Thymus (tissue), 11 donors: Measurements from ENCODE around the gene TNFSF12. TPM values are rescaled to one million over a fixed set of nuclear protein-coding genes. Genes with fewer than 3 reads are reported as not detected.
"Not testable (repeated sequence)": the region's sequence is repeated elsewhere in the genome, so short reads cannot be mapped to it uniquely, and the experiment has no call there.

Experiments
- DNase-seq, 9 donors: peaks; one replicate each; pipeline ENCODE4 v3.0.0-alpha.2; 2013; ENCODE audit warnings: low spot score in 9 of 9, low read depth in 6 of 9, missing footprints in 1 of 9
- H3K27ac ChIP-seq, 2 donors: one replicate each; pipeline ENCODE4 v1.5.1; 2013; ENCODE audit warnings: control low read depth in 1 of 2, low read depth in 1 of 2, low read length in 1 of 2, mild to moderate bottlenecking in 1 of 2, moderate library complexity in 1 of 2
- H3K27me3 ChIP-seq, 2 donors: one replicate each; pipeline ENCODE4 v1.5.1; 2013; ENCODE audit warnings: low read length in 1 of 2; ENCODE audit not compliant: control insufficient read depth in 2 of 2, insufficient read depth in 1 of 2
- H3K36me3 ChIP-seq, 2 donors: one replicate each; pipeline ENCODE4 v1.5.1; 2013; ENCODE audit warnings: low read length in 1 of 2, mild to moderate bottlenecking in 1 of 2, moderate library complexity in 1 of 2; ENCODE audit not compliant: control insufficient read depth in 2 of 2, insufficient read depth in 2 of 2
- H3K4me1 ChIP-seq, 2 donors: one replicate each; pipeline ENCODE4 v1.5.1; 2013; ENCODE audit warnings: low read length in 2 of 2; ENCODE audit not compliant: control insufficient read depth in 2 of 2, insufficient read depth in 2 of 2
- H3K4me3 ChIP-seq, 2 donors: one replicate each; pipeline ENCODE4 v1.5.1; 2013; ENCODE audit warnings: low read length in 2 of 2, control low read depth in 1 of 2, mild to moderate bottlenecking in 1 of 2
- H3K9me3 ChIP-seq, 2 donors: one replicate each; pipeline ENCODE4 v1.5.1; 2013; ENCODE audit warnings: low read length in 1 of 2, mild to moderate bottlenecking in 1 of 2; ENCODE audit not compliant: control insufficient read depth in 2 of 2, insufficient read depth in 1 of 2
- WGBS: extraction: QIAGEN DNeasy Blood & Tissue Kit; methylation state at CpG from one replicate; pipeline ENCODE4 v1.1.7; 2013; 5-methylcytosine and 5-hydroxymethylcytosine counted together
- polyA plus RNA-seq: library from polyadenylated mRNA; stranded (reverse); fragments of 200-250 nt; gene quantifications from one replicate; pipeline ENCODE4 v1.2.3, GENCODE V29; 2013
- total RNA-seq: library from RNA; stranded (reverse); fragments of 120-200 nt; gene quantifications from one replicate; pipeline ENCODE4 v1.2.4, GENCODE V29; 2013
- donor health status: healthy.

TNFSF12 gene
- total and polyA plus RNA-seq, 2 donors: 4.2 to 21.3 TPM

DNA sequence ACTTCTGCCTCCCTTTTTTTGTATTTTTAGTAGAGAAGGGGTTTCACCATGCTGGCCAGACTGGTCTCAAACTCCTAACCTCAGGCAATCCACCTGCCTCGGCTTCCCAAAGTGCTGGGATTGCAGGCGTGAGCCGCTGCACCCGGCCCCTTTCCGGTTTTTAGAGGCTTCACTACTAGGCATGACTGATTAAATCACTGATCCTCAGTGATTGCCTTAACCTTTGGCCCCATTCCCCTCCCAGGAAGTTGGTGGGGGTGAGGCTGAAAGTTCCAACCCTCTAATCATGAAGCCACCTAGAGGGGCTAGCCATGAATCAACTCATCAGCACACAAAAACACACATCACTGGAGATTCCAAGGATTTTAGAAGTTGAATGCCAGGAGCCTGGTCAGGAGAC, 48.7 kb downstream of the TNFSF12 start:
- not testable (repeated sequence) for H3K27me3 ChIP-seq, H3K4me3 ChIP-seq, H3K4me1 ChIP-seq, H3K27ac ChIP-seq, H3K9me3 ChIP-seq, DNase-seq
- 98% methylated on average over 5 of the region's 5 CpGs for WGBS
- H3K36me3 ChIP-seq: peaks cover 84 to 85% of the 10 kb centered on the region in 2 donors

DNA sequence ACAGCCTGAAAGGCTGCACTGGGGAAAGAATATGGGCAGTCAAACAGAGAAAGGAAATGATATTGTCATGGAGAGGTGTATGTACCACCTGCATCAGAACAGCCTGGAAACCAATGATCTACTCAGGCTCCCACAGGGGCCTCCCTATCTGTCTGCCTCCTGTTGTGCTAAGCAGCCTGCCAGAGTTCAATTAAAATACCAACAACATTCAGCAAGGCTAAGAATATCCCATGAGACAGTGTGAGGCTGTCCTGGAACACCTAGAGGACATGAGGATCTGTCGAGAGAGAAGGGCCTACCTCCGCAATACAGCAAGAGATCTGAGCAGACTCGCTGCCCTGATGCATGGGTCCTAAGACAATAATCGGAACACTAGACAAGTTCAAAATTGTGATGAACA, 57.4 kb downstream of the TNFSF12 start:
- no peak overlapping the region for H3K4me3 ChIP-seq
- H3K27ac ChIP-seq: no peak overlapping the region
- no peaks in the 10 kb centered on the region for H3K27me3 ChIP-seq
- H3K9me3 ChIP-seq: no peaks in the 10 kb centered on the region
- DNase-seq: no peak
- WGBS: 100% methylated on average over 4 of the region's 4 CpGs
- no peaks in the 10 kb centered on the region for H3K4me1 ChIP-seq
- H3K36me3 ChIP-seq: peaks cover 47 to 60% of the 10 kb centered on the region in 2 donors

Other genes with a start within 250 kb of the TNFSF12 start
Only the 30 nearest of the 32 such genes appear.
- 12.3 TPM for gene NEURL4, start 219.7 kb upstream of the TNFSF12 start, total RNA-seq
- gene NEURL4, start 219.7 kb upstream of the TNFSF12 start, polyA plus RNA-seq: 39.6 TPM
- 167 TPM for gene ACAP1, start 212.5 kb upstream of the TNFSF12 start, total RNA-seq
- gene ACAP1, start 212.5 kb upstream of the TNFSF12 start, polyA plus RNA-seq: 364 TPM
- 3.0 TPM for gene KCTD11, start 196.9 kb upstream of the TNFSF12 start, total RNA-seq
- 9.9 TPM for gene KCTD11, start 196.9 kb upstream of the TNFSF12 start, polyA plus RNA-seq
- gene TMEM95, start 193.9 kb upstream of the TNFSF12 start, total RNA-seq: not detected
- 0.05 TPM for gene TMEM95, start 193.9 kb upstream of the TNFSF12 start, polyA plus RNA-seq
- 1.8 TPM for gene TNK1, start 168.0 kb upstream of the TNFSF12 start, total RNA-seq
- 7.2 TPM for gene TNK1, start 168.0 kb upstream of the TNFSF12 start, polyA plus RNA-seq
- 9.3 TPM for gene PLSCR3, start 154.5 kb upstream of the TNFSF12 start, total RNA-seq
- 32.7 TPM for gene PLSCR3, start 154.5 kb upstream of the TNFSF12 start, polyA plus RNA-seq
- gene TMEM256, start 145.0 kb upstream of the TNFSF12 start, total RNA-seq: 109 TPM
- 152 TPM for gene TMEM256, start 145.0 kb upstream of the TNFSF12 start, polyA plus RNA-seq
- 0.38 TPM for gene NLGN2, start 141.2 kb upstream of the TNFSF12 start, total RNA-seq
- gene NLGN2, start 141.2 kb upstream of the TNFSF12 start, polyA plus RNA-seq: 5.6 TPM
- gene SPEM1, start 128.7 kb upstream of the TNFSF12 start, total RNA-seq: not detected
- gene SPEM1, start 128.7 kb upstream of the TNFSF12 start, polyA plus RNA-seq: not detected
- not detected for gene SPEM2, start 123.4 kb upstream of the TNFSF12 start, total RNA-seq
- 0.02 TPM for gene SPEM2, start 123.4 kb upstream of the TNFSF12 start, polyA plus RNA-seq
- gene SPEM3, start 120.2 kb upstream of the TNFSF12 start, total RNA-seq: not detected
- not detected for gene SPEM3, start 120.2 kb upstream of the TNFSF12 start, polyA plus RNA-seq
- 6.8 TPM for gene TMEM102, start 113.6 kb upstream of the TNFSF12 start, total RNA-seq
- 5.1 TPM for gene TMEM102, start 113.6 kb upstream of the TNFSF12 start, polyA plus RNA-seq
- 5.8 TPM for gene FGF11, start 109.5 kb upstream of the TNFSF12 start, total RNA-seq
- 5.5 TPM for gene FGF11, start 109.5 kb upstream of the TNFSF12 start, polyA plus RNA-seq
- 12.9 TPM for gene CHRNB1, start 104.0 kb upstream of the TNFSF12 start, total RNA-seq
- 18.5 TPM for gene CHRNB1, start 104.0 kb upstream of the TNFSF12 start, polyA plus RNA-seq
- 10.9 TPM for gene ZBTB4, start 69.4 kb upstream of the TNFSF12 start, total RNA-seq
- 29.5 TPM for gene ZBTB4, start 69.4 kb upstream of the TNFSF12 start, polyA plus RNA-seq
- gene SLC35G6, start 67.6 kb upstream of the TNFSF12 start, total RNA-seq: not detected
- gene SLC35G6, start 67.6 kb upstream of the TNFSF12 start, polyA plus RNA-seq: 0.09 TPM
- 23.5 TPM for gene POLR2A, start 64.7 kb upstream of the TNFSF12 start, total RNA-seq
- gene POLR2A, start 64.7 kb upstream of the TNFSF12 start, polyA plus RNA-seq: 33.5 TPM
- 6.4 TPM for gene TNFSF13, start 9.7 kb downstream of the TNFSF12 start, total RNA-seq
- gene TNFSF13, start 9.7 kb downstream of the TNFSF12 start, polyA plus RNA-seq: 19.6 TPM
- 54.2 TPM for gene SENP3, start 12.9 kb downstream of the TNFSF12 start, total RNA-seq
- 44.7 TPM for gene SENP3, start 12.9 kb downstream of the TNFSF12 start, polyA plus RNA-seq
- gene CD68, start 30.6 kb downstream of the TNFSF12 start, total RNA-seq: 47.0 TPM
- 124 TPM for gene CD68, start 30.6 kb downstream of the TNFSF12 start, polyA plus RNA-seq
- 57.8 TPM for gene MPDU1, start 34.8 kb downstream of the TNFSF12 start, total RNA-seq
- 48.0 TPM for gene MPDU1, start 34.8 kb downstream of the TNFSF12 start, polyA plus RNA-seq
- 0.94 TPM for gene SOX15, start 41.0 kb downstream of the TNFSF12 start, total RNA-seq
- 5.2 TPM for gene SOX15, start 41.0 kb downstream of the TNFSF12 start, polyA plus RNA-seq
- gene FXR2, start 65.8 kb downstream of the TNFSF12 start, total RNA-seq: 33.3 TPM
- 36.6 TPM for gene FXR2, start 65.8 kb downstream of the TNFSF12 start, polyA plus RNA-seq
- gene SAT2, start 78.8 kb downstream of the TNFSF12 start, total RNA-seq: 31.9 TPM
- gene SAT2, start 78.8 kb downstream of the TNFSF12 start, polyA plus RNA-seq: 163 TPM
- 0.09 TPM for gene SHBG, start 81.1 kb downstream of the TNFSF12 start, total RNA-seq
- gene SHBG, start 81.1 kb downstream of the TNFSF12 start, polyA plus RNA-seq: 0.62 TPM
- 0.05 TPM for gene ATP1B2, start 101.9 kb downstream of the TNFSF12 start, total RNA-seq
- gene ATP1B2, start 101.9 kb downstream of the TNFSF12 start, polyA plus RNA-seq: 1.3 TPM
- gene TP53, start 138.4 kb downstream of the TNFSF12 start, total RNA-seq: 34.3 TPM
- 31.9 TPM for gene TP53, start 138.4 kb downstream of the TNFSF12 start, polyA plus RNA-seq
- gene WRAP53, start 139.4 kb downstream of the TNFSF12 start, total RNA-seq: 13.2 TPM
- 14.2 TPM for gene WRAP53, start 139.4 kb downstream of the TNFSF12 start, polyA plus RNA-seq
- gene EFNB3, start 156.1 kb downstream of the TNFSF12 start, total RNA-seq: 0.52 TPM
- 0.52 TPM for gene EFNB3, start 156.1 kb downstream of the TNFSF12 start, polyA plus RNA-seq
- gene DNAH2, start 168.7 kb downstream of the TNFSF12 start, total RNA-seq: 0.14 TPM
- 0.07 TPM for gene DNAH2, start 168.7 kb downstream of the TNFSF12 start, polyA plus RNA-seq